K562 (cell line): ENCODE data around the gene ASPG. TPM values are rescaled to one million over a fixed set of nuclear protein-coding genes. Genes with fewer than 3 reads are reported as not detected.
A peak's percentile ranks its signal among the peaks of the same experiment; 100 is the strongest.

Experiments used
- BDP1 ChIP-seq: IDR thresholded peaks from 3 replicates; pipeline ENCODE4 v1.6.1; 2011; ENCODE audit not compliant: insufficient read length, insufficient read depth
- CHD1 ChIP-seq: fragments of 200-600 bp; sonication (generic); IDR thresholded peaks from one replicate; pipeline ENCODE4 v1.6.1; 2012; ENCODE audit warnings: mild to moderate bottlenecking, moderate library complexity, low read length, inconsistent platforms
- CTCF ChIP-seq, 3 experiments: IDR thresholded peaks in 2 of 3; conservative IDR thresholded peaks in 1 of 3; 2 replicates each; pipeline ENCODE4 v1.5.1; 2011 to 2012; ENCODE audit warnings: low read length in 3 of 3, mild to moderate bottlenecking in 3 of 3, control low read depth in 2 of 3, improper control_type of control experiment in 1 of 3, inconsistent platforms in 1 of 3, low read depth in 1 of 3, mixed read lengths in 1 of 3, moderate library complexity in 1 of 3; ENCODE audit not compliant: insufficient read depth in 2 of 3
- E2F3 ChIP-seq: fragments of 250-450 bp; sonication (Bioruptor Pico); IDR thresholded peaks from 2 replicates; pipeline ENCODE4 v1.4.0; 2020; ENCODE audit warnings: mild to moderate bottlenecking
- EGR1 ChIP-seq: fragments of 450-650 bp; conservative IDR thresholded peaks from 2 replicates; pipeline ENCODE4 v1.6.1; 2017; ENCODE audit warnings: mild to moderate bottlenecking
- ELF2 ChIP-seq: fragments of 250-450 bp; sonication (Bioruptor Pico); IDR thresholded peaks from 2 replicates; pipeline ENCODE4 v1.5.0; 2021; ENCODE audit warnings: mild to moderate bottlenecking
- ETV1 ChIP-seq: fragments of 450-650 bp; conservative IDR thresholded peaks from 2 replicates; pipeline ENCODE4 v1.6.1; 2016; ENCODE audit warnings: missing genetic modification characterization, control low read depth, low read depth, missing compliant biosample characterization
- GTF2E2 ChIP-seq: fragments of 200-800 bp; sonication (Bioruptor generic); IDR thresholded peaks from 2 replicates; pipeline ENCODE4 v1.6.1; 2016; ENCODE audit warnings: missing genetic modification characterization, missing compliant biosample characterization
- MTA3 ChIP-seq: fragments of 450-650 bp; formaldehyde crosslinking; IDR thresholded peaks from 2 replicates; pipeline ENCODE4 v1.6.1; 2017; ENCODE audit warnings: mild to moderate bottlenecking, borderline replicate concordance
- RAD51 ChIP-seq: fragments of 450-650 bp; IDR thresholded peaks from 2 replicates; pipeline ENCODE4 v1.7.1; 2016; ENCODE audit warnings: low read depth, mild to moderate bottlenecking, borderline replicate concordance
- RBM14 ChIP-seq: fragments of 200-400 bp; formaldehyde crosslinking; IDR thresholded peaks from 2 replicates; pipeline ENCODE4 v1.6.1; 2018; ENCODE audit warnings: low read depth, mild to moderate bottlenecking, low read length, moderate library complexity, borderline replicate concordance; ENCODE audit not compliant: insufficient read depth
- REST ChIP-seq, 2 experiments: fragments of 450-650 bp; formaldehyde crosslinking in 1 of 2; IDR thresholded peaks; 2 replicates each; pipeline versions ENCODE4 v1.4.0 to v1.6.1; 2014 to 2020; ENCODE audit warnings: mild to moderate bottlenecking in 2 of 2, borderline replicate concordance in 1 of 2, low read depth in 1 of 2
- RFX7 ChIP-seq: fragments of 250-450 bp; sonication (Bioruptor Pico); IDR thresholded peaks from 2 replicates; pipeline ENCODE4 v1.5.1; 2021; ENCODE audit warnings: mild to moderate bottlenecking
- SAFB ChIP-seq: fragments of 200-400 bp; formaldehyde crosslinking; IDR thresholded peaks from 2 replicates; pipeline ENCODE4 v1.6.1; 2017; ENCODE audit warnings: low read depth, low read length, borderline replicate concordance
- polyA plus RNA-seq, 8 experiments: library from polyadenylated mRNA; depleted of rRNA in 4 of 8; stranded (reverse) in 5 of 8; unstranded in 3 of 8; fragments of >200 nt; fragmentation: Nextera tagmentation in 2 of 8; fragmentation: Illumina TruSeq in 1 of 8; extraction: Ambion mirVana in 2 of 8; extraction: Trizol in 1 of 8; gene quantifications; 2 replicates each; pipeline versions ENCODE4 v1.2.1 to v1.2.3, GENCODE V29; 2011 to 2014; ENCODE audit warnings: inconsistent platforms in 1 of 8, missing spikeins in 1 of 8
- total RNA-seq, 7 experiments: library from RNA; depleted of rRNA in 6 of 7; stranded (reverse); fragments of >200 nt in 6 of 7; fragmentation: Illumina TruSeq in 2 of 7; extraction: Trizol in 2 of 7; gene quantifications; 2 replicates each; pipeline versions ENCODE4 v1.2.1 to v1.2.3, GENCODE V29; 2011 to 2021; ENCODE audit warnings: low replicate concordance in 1 of 7
- TF ChIP-seq, protein P1 (sequence below): sonication (generic); formaldehyde crosslinking; IDR thresholded peaks from 2 replicates; pipeline ENCODE4 v1.8.1; 2023; ENCODE audit warnings: mild to moderate bottlenecking, missing genetic modification reagents

The ASPG gene
- total and polyA plus RNA-seq, 9 of the 15 experiments (the other 6 are each of a cell fraction or from before 2014, with no cell fraction given) = 0.18 TPM; not detected in 8

DNA sequence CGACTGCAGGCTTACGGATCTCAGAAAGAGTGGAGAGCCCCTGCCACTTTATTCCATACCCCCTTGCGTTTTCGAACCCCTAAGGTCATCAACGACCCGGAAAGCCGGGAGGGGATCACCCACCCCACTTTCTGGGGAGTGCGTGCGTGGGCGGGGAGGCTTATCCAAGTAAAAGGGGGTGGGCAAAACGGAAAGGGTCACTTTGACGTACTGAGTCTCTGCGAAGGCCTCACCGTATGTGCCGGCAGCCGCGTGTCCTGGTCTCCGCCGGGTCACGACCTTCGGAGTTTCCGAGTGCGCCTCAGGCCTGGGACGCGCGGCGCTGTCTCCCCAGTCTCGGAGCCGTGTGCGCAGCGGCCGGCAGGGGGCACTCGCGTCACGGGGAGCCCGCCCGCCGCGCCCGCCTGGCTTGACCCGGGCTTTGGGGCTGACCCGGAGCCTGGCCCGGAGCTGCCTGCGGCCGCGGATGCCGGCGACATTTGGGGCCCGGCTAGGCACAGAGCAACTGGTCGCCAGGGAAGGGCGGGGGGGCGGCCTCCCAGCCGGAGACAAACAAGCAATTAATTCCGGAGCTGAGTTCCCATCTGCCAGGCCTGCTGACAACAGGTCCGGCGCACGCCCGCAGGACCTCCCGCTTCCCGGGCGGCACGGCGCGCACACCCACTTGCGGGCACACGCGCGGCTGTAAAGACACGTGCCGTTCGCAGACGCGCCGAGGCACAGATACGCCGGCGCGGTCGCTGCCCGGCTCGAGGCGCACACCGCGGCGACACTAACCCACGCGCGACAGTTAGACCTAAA lies 52.0 kb downstream of the ASPG start (continued):
- TF ChIP-seq REST (IDR thresholded peaks at IDR 0.05; ENCODE audit: borderline replicate concordance) = peak; percentile 39; the same call in 1 of the 2 replicates
- no peak for TF ChIP-seq REST (CRISPR knock-in tag; IDR thresholded peaks at IDR 0.05; ENCODE audit: low read depth)
- TF ChIP-seq CHD1 = no peak
- no peak for TF ChIP-seq E2F3 (CRISPR knock-in tag)
- no peak for TF ChIP-seq RAD51
- TF ChIP-seq, protein P1, sequence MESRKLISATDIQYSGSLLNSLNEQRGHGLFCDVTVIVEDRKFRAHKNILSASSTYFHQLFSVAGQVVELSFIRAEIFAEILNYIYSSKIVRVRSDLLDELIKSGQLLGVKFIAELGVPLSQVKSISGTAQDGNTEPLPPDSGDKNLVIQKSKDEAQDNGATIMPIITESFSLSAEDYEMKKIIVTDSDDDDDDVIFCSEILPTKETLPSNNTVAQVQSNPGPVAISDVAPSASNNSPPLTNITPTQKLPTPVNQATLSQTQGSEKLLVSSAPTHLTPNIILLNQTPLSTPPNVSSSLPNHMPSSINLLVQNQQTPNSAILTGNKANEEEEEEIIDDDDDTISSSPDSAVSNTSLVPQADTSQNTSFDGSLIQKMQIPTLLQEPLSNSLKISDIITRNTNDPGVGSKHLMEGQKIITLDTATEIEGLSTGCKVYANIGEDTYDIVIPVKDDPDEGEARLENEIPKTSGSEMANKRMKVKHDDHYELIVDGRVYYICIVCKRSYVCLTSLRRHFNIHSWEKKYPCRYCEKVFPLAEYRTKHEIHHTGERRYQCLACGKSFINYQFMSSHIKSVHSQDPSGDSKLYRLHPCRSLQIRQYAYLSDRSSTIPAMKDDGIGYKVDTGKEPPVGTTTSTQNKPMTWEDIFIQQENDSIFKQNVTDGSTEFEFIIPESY (CRISPR knock-in tag) = 0 out of 2 replicates have a peak, but pooled peaks have one; percentile 10
- peak; percentile 31 to 66 (median 48); a peak in 4 of 6 replicates for TF ChIP-seq CTCF (IDR thresholded peaks at IDR 0.05 in 2 of 3, conservative IDR thresholded peaks at IDR 0.05 in 1 of 3; ENCODE audit: insufficient read depth in 2 of 3, low read depth in 1 of 3, low read length in 3 of 3)
- no peak for TF ChIP-seq RFX7 (CRISPR knock-in tag)
- no peak for TF ChIP-seq RBM14
- TF ChIP-seq MTA3 = no peak
- no peak for TF ChIP-seq SAFB
- TF ChIP-seq ELF2 (CRISPR knock-in tag) = no peak
- 0 out of 2 replicates have a peak, but pooled peaks have one; percentile 14 for TF ChIP-seq EGR1
- TF ChIP-seq ETV1 = no peak
- no peak for TF ChIP-seq BDP1
- no peak for TF ChIP-seq GTF2E2 (tag)
